GM21717 (cell line): ENCODE measurements around the gene TMEM131L.
"Not testable (repeated sequence)": the region's sequence is repeated elsewhere in the genome, so short reads cannot be mapped to it uniquely, and the experiment has no call there.

Source experiments
- ATAC-seq: cut with Tn5 transposase; IDR thresholded peaks from one replicate; pipeline ENCODE4 v1.9.1; 2021; ENCODE audit warnings: mild to moderate bottlenecking, moderate library complexity; ENCODE audit not compliant: unreplicated experiment

Gene TMEM131L

GRCh38 chr4:153501578-153501977, 35.4 kb downstream of the TMEM131L start:
- no peak for ATAC-seq

- no peak for ATAC-seq
Measured at GRCh38 chr4:153502584-153502983, 36.4 kb downstream of the TMEM131L start.

- ATAC-seq = no peak
Measured at GRCh38 chr4:153506341-153507309, 40.5 kb downstream of the TMEM131L start.

GRCh38 chr4:153507310-153508073, 41.3 kb downstream of the TMEM131L start:
- no peak for ATAC-seq

- not testable (repeated sequence) for ATAC-seq
Measured at GRCh38 chr4:153509212-153509611, 43.1 kb downstream of the TMEM131L start.

GRCh38 chr4:153509724-153510123, 43.6 kb downstream of the TMEM131L start:
- ATAC-seq = no peak

- ATAC-seq = no peak
Measured at GRCh38 chr4:153510252-153511001, 44.3 kb downstream of the TMEM131L start.

GRCh38 chr4:153511104-153511503, 44.9 kb downstream of the TMEM131L start:
- no peak for ATAC-seq

- ATAC-seq = no peak
Measured at GRCh38 chr4:153512162-153512852, 46.1 kb downstream of the TMEM131L start.

- ATAC-seq = no peak
Measured at GRCh38 chr4:153512952-153513500, 46.9 kb downstream of the TMEM131L start.

GRCh38 chr4:153513596-153513995, 47.4 kb downstream of the TMEM131L start:
- ATAC-seq = no peak

- no peak for ATAC-seq
Measured at GRCh38 chr4:153514001-153514526, 47.9 kb downstream of the TMEM131L start.

- no peak for ATAC-seq
Measured at GRCh38 chr4:153514688-153515426, 48.7 kb downstream of the TMEM131L start.

GRCh38 chr4:153517159-153517558, 51.0 kb downstream of the TMEM131L start:
- no peak for ATAC-seq

GRCh38 chr4:153518001-153518400, 51.8 kb downstream of the TMEM131L start:
- no peak for ATAC-seq

GRCh38 chr4:153518637-153519389, 52.7 kb downstream of the TMEM131L start:
- ATAC-seq = no peak

GRCh38 chr4:153519687-153520086, 53.5 kb downstream of the TMEM131L start:
- no peak for ATAC-seq

GRCh38 chr4:153520227-153520626, 54.1 kb downstream of the TMEM131L start:
- ATAC-seq = no peak
